NCI-H510A treated with DMSO at 0.1 percent for 48 hours (cell line): ENCODE results near the gene HKDC1.
"Not testable (repeated sequence)": the region's sequence is repeated elsewhere in the genome, so short reads cannot be mapped to it uniquely, and the experiment has no call there.

Experiments
- DNase-seq: peaks from one replicate; lab custom pipeline; 2025; lab: John Stamatoyannopoulos, UW

The HKDC1 gene

GRCh38 chr10:69241575-69241974 lies 21.4 kb downstream of the HKDC1 start:
- DNase-seq: no peak

GRCh38 chr10:69242040-69242851 lies 22.1 kb downstream of the HKDC1 start:
- DNase-seq: no peak

GRCh38 chr10:69242852-69243212 lies 22.7 kb downstream of the HKDC1 start:
- DNase-seq: no peak

GRCh38 chr10:69243817-69244216 lies 23.7 kb downstream of the HKDC1 start:
- no peak for DNase-seq

- no peak for DNase-seq
These were observed 25.9 kb downstream of the HKDC1 start for GRCh38 chr10:69246036-69246435.

GRCh38 chr10:69246581-69247312 lies 26.6 kb downstream of the HKDC1 start:
- no peak for DNase-seq

GRCh38 chr10:69247313-69247710 lies 27.2 kb downstream of the HKDC1 start:
- no peak for DNase-seq

- no peak for DNase-seq
These were observed 28.1 kb downstream of the HKDC1 start for GRCh38 chr10:69248117-69248730.

- DNase-seq: no peak
These were observed 29.9 kb downstream of the HKDC1 start for GRCh38 chr10:69250041-69250440.

GRCh38 chr10:69251417-69251816 lies 31.3 kb downstream of the HKDC1 start:
- not testable (repeated sequence) for DNase-seq

GRCh38 chr10:69253171-69253570 lies 33.0 kb downstream of the HKDC1 start:
- DNase-seq: no peak

- no peak for DNase-seq
These were observed 34.7 kb downstream of the HKDC1 start for GRCh38 chr10:69254877-69255276.

GRCh38 chr10:69259547-69260243 lies 39.6 kb downstream of the HKDC1 start:
- no peak for DNase-seq

- DNase-seq: no peak
These were observed 41.1 kb downstream of the HKDC1 start for GRCh38 chr10:69261184-69261583.

- DNase-seq: no peak
These were observed 42.2 kb downstream of the HKDC1 start for GRCh38 chr10:69262292-69262751.

GRCh38 chr10:69265521-69265920 lies 45.4 kb downstream of the HKDC1 start:
- DNase-seq: no peak

GRCh38 chr10:69268761-69269416 lies 48.8 kb downstream of the HKDC1 start:
- no peak for DNase-seq

GRCh38 chr10:69269761-69270160 lies 49.6 kb downstream of the HKDC1 start:
- no peak for DNase-seq

- DNase-seq: no peak
These were observed 50.9 kb downstream of the HKDC1 start for GRCh38 chr10:69270990-69271389.

- DNase-seq: no peak
These were observed 52.5 kb downstream of the HKDC1 start for GRCh38 chr10:69272624-69273023.

GRCh38 chr10:69275444-69275843 lies 55.3 kb downstream of the HKDC1 start:
- no peak for DNase-seq

- no peak for DNase-seq
These were observed 56.4 kb downstream of the HKDC1 start for GRCh38 chr10:69276503-69276902.
